ENCODE measurements around the gene CGRRF1.

Gene CGRRF1

GRCh38 chr14:54556535-54556934 lies 46.8 kb downstream of the CGRRF1 start:
- no peak overlapping the region for H3K27ac ChIP-seq
- TF ChIP-seq ZFX (IDR thresholded peaks at IDR 0.05) (no peak), CTCF (conservative IDR thresholded peaks at IDR 0.05) (no peak)

- no peak overlapping the region for H3K27ac ChIP-seq
- TF ChIP-seq ZFX (IDR thresholded peaks at IDR 0.05) (no peak), CTCF (conservative IDR thresholded peaks at IDR 0.05) (no peak)
These were observed 52.6 kb downstream of the CGRRF1 start for GRCh38 chr14:54562334-54562733.

GRCh38 chr14:54564071-54564867 lies 54.6 kb downstream of the CGRRF1 start:
- no peak overlapping the region for H3K27ac ChIP-seq
- no peak for TF ChIP-seq ZFX (IDR thresholded peaks at IDR 0.05)
- peak; percentile 91 for TF ChIP-seq CTCF (conservative IDR thresholded peaks at IDR 0.05)

- H3K27ac ChIP-seq, result no peak overlapping the region; the same call in 1 of the 2 replicates
- TF ChIP-seq CTCF (conservative IDR thresholded peaks at IDR 0.05) (peak; percentile 12; the same call in 1 of the 2 replicates), ZFX (IDR thresholded peaks at IDR 0.05) (no peak)
These were observed 55.4 kb downstream of the CGRRF1 start for GRCh38 chr14:54564868-54565784.

- TF ChIP-seq ZFX (IDR thresholded peaks at IDR 0.05) (no peak), CTCF (conservative IDR thresholded peaks at IDR 0.05) (no peak)
- H3K27ac ChIP-seq, result no peak overlapping the region; the same call in 1 of the 2 replicates
These were observed 56.2 kb downstream of the CGRRF1 start for GRCh38 chr14:54565785-54566409.

GRCh38 chr14:54566410-54567223 lies 56.9 kb downstream of the CGRRF1 start, which contains the start of gene SAMD4A:
SAMD4A (plus strand) TSS chr14:54567128; CDS start chr14:54567917, 789 bp downstream.
- H3K27ac ChIP-seq, result peak within 1 kb of the TSS; percentile 17; the same call in 1 of the 2 replicates

More at GRCh38 chr14:54566410-54567223, 56.9 kb downstream of the CGRRF1 start, which contains the start of gene SAMD4A:
- peak; percentile 14; the same call in 1 of the 2 replicates for TF ChIP-seq CTCF (conservative IDR thresholded peaks at IDR 0.05)
- TF ChIP-seq ZFX (IDR thresholded peaks at IDR 0.05), result peak; percentile 40; the same call in 1 of the 2 replicates
